NB4 (cell line): Measurements from ENCODE around the gene GPR21.

Experiments
- DNase-seq: peaks from one replicate; pipeline ENCODE4 v3.0.0; 2010; ENCODE audit warnings: low read depth
- H3K4me3 ChIP-seq: one replicate; pipeline ENCODE4 v1.5.1; 2011; ENCODE audit warnings: mild to moderate bottlenecking, low read depth, low read length, moderate library complexity
- CTCF ChIP-seq: IDR thresholded peaks from one replicate; pipeline ENCODE4 v1.5.1; 2012; ENCODE audit warnings: low read depth, low read length
- MYC ChIP-seq: IDR thresholded peaks from 2 replicates; pipeline ENCODE4 v1.6.1; 2011; ENCODE audit warnings: low read depth, low read length
- POLR2A ChIP-seq: IDR thresholded peaks from 2 replicates; pipeline ENCODE4 v1.6.1; 2011; ENCODE audit warnings: mild to moderate bottlenecking; ENCODE audit not compliant: insufficient read length; ENCODE audit errors: extremely low read depth
- TF ChIP-seq, protein P1 (sequence below): IDR thresholded peaks from 2 replicates; pipeline ENCODE4 v1.6.1; 2011; ENCODE audit warnings: low read depth, low read length

GPR21 gene

DNA sequence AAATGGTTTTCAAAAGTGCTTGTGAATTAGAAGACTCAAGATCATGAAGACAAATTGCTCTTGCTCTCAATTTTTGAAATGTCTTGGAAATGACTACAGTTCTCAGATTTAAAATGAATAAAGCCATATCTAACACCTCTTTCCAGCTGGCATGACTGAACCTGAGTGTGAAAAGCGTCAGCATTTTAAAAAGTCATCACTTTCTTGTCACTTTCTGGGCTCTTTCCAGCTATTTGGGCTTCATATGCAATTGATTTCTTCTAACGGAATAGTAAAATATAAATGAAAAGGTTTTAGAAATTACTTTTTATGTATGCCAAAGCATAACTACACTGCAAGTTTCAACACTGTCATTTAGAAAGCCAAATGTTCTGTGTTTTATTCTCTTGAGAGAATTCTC lies 2.3 kb downstream of the GPR21 start:
- DNase-seq, result no peak
- no peak for TF ChIP-seq MYC
- no peak for TF ChIP-seq CTCF
- TF ChIP-seq, protein P1, sequence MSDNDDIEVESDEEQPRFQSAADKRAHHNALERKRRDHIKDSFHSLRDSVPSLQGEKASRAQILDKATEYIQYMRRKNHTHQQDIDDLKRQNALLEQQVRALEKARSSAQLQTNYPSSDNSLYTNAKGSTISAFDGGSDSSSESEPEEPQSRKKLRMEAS, result no peak
- no peak for TF ChIP-seq POLR2A

DNA sequence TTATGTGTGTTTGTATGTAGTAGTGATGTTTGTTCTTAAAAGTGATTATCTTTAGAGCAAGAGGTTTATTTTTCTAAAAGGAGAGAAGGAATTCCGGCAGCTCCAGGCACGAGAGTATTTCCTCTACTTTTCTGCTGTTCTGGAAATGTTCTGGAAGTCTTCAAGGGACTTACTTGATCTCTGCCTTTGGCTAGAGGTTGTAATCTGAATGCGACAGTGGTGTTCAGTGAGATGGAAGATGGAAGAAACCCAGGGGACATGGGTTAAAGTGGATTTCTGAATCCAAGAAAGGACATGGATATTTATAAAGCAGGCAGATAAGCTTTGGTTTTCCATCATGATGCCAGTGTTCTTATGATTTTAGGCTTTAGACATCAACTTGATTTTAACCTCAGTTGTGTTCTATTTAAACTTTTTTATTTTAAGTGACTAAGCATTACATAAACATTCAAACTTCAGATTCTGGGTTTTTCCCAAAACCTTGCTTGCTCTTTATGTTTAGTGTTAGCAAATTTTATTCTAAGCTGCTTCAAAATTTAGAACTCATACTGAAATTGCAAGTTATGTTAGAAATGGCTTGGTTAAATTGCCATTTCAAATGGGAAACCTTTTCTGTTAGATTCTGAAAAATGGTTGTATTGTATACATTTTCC lies 3.6 kb downstream of the GPR21 start:
- no peak for DNase-seq
- no peak for TF ChIP-seq POLR2A
- TF ChIP-seq, protein P1, result no peak
- TF ChIP-seq CTCF, result no peak
- TF ChIP-seq MYC, result no peak
- H3K4me3 ChIP-seq, result no peak overlapping the region

More for the DNA sequence above, 2.3 kb downstream of the GPR21 start:
- no peak overlapping the region for H3K4me3 ChIP-seq

DNA sequence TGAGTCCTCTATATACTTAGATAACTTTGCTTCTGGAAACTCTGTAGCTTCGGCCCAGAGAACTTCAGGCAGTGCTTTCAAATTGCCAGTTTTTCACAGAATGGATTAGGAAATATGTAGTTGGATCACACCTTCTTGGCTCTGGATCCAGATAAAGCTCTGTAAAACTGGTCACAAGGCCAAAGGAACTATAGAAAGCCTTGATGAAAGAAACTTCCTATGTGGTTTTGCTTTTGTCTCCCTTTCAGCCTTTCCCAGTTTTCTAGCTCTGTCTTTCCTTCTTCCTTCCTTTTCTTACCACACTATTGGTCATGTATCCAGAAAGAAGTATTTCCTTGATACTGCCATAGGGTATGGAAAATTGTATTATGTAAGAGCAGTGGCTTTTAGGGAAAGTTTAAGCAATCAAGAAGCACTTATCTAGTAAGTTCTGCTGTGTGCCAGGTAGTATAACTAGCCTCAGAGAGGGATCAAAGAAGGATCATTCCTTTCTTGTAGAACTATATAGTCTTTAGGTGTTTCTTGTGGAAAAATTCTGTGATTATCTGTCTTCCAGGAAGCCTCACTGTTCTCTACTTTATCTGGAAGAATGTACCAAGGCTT lies 6.3 kb downstream of the GPR21 start:
- DNase-seq, result no peak
- TF ChIP-seq CTCF (no peak), POLR2A (no peak), MYC (no peak)
- TF ChIP-seq, protein P1, result no peak
- no peak overlapping the region for H3K4me3 ChIP-seq

GRCh38 chr9:123040801-123041200 lies 7.3 kb downstream of the GPR21 start:
- no peak for DNase-seq
- TF ChIP-seq, protein P1, result no peak
- TF ChIP-seq CTCF, result no peak
- TF ChIP-seq MYC, result no peak
- TF ChIP-seq POLR2A, result no peak

DNA sequence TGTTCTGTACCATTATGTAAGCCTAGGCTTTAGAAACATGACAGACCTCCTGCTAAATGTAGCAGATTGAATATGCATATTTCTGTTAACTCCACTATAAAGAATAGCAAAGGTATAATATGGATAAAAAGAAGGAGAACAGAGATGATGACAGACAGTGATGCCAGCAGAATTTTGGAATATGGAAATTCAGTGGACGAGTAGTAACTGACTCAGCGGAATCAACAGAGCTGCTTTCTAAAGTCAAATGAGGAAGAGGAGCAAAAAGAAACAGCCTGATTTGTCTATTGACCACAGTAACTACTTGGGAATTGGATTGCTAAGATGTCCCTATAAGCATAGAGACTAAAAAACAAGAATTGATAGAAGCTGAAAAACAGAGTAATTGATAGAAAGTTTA lies 8.0 kb downstream of the GPR21 start:
- DNase-seq, result no peak
- TF ChIP-seq, protein P1, result no peak
- no peak for TF ChIP-seq CTCF
- no peak for TF ChIP-seq POLR2A
- TF ChIP-seq MYC, result no peak
- no peak overlapping the region for H3K4me3 ChIP-seq

More at GRCh38 chr9:123040801-123041200, 7.3 kb downstream of the GPR21 start:
- no peak overlapping the region for H3K4me3 ChIP-seq
